Esophagus squamous epithelium (tissue), 5 donors: ENCODE data around the gene MAD1L1. TPM values are rescaled to one million over a fixed set of nuclear protein-coding genes. Genes with fewer than 3 reads are reported as not detected.

Source experiments
- DNase-seq: peaks from one replicate; lab custom pipeline; 2025; lab: John Stamatoyannopoulos, UW
- H3K27ac ChIP-seq, 4 donors: fragments of 200-600 bp; sonication (generic); one replicate each; pipeline ENCODE4 v1.5.1; 2016 to 2019; ENCODE audit warnings: mild to moderate bottlenecking in 1 of 4
- H3K27me3 ChIP-seq, 4 donors: fragments of 200-600 bp; sonication (generic); 1 replicate in 3 of 4; 2 replicates in 1 of 4; pipeline versions ENCODE4 v1.5.1 to v1.6.0; 2017 to 2021; ENCODE audit warnings: antibody characterized with exemption in 1 of 4
- H3K36me3 ChIP-seq, 3 donors: fragments of 200-600 bp; sonication (generic); one replicate each; pipeline ENCODE4 v1.5.1; 2016 to 2019
- H3K4me1 ChIP-seq, 3 donors: fragments of 200-600 bp; sonication (generic); one replicate each; pipeline ENCODE4 v1.5.1; 2017 to 2019
- H3K4me3 ChIP-seq, 4 donors: fragments of 200-600 bp; sonication (generic); 1 replicate in 3 of 4; 2 replicates in 1 of 4; pipeline ENCODE4 v1.5.1; 2016 to 2019; ENCODE audit warnings: mild to moderate bottlenecking in 2 of 4, moderate library complexity in 1 of 4
- H3K9me3 ChIP-seq, 3 donors: fragments of 200-600 bp; sonication (generic); one replicate each; pipeline ENCODE4 v1.5.1; 2016 to 2019
- CTCF ChIP-seq, 6 experiments: fragments of 450-650 bp in 4 of 6; fragments of 200-600 bp in 2 of 6; sonication (generic) in 2 of 6; IDR thresholded peaks; one replicate each; pipeline ENCODE4 v1.5.1; 2016 to 2019; ENCODE audit warnings: antibody characterized with exemption in 6 of 6, mild to moderate bottlenecking in 4 of 6, moderate library complexity in 4 of 6
- POLR2A ChIP-seq, 4 donors: fragments of 450-650 bp; IDR thresholded peaks; one replicate each; pipeline ENCODE4 v1.6.1; 2017; ENCODE audit warnings: antibody characterized with exemption in 4 of 4, mild to moderate bottlenecking in 4 of 4, moderate library complexity in 3 of 4
- WGBS, 2 donors: methylation state at CpG; one replicate each; pipeline ENCODE4 v1.1.5; 2018; 5-methylcytosine and 5-hydroxymethylcytosine counted together
- intact Hi-C: fragments of 100-400 bp; cut with DNase I; formaldehyde crosslinking; loops from one replicate; pipeline ENCODE4 v1.15.0; 2022
- total RNA-seq, 4 donors: library from RNA; depleted of rRNA; stranded (reverse); fragments of >200 nt; gene quantifications; one replicate each; pipeline ENCODE4 v1.1.0, GENCODE V29; 2016
- donor health status: DM: yes; HTN: yes; CAD: no.

Gene MAD1L1
- total RNA-seq, 4 donors from 2014 or later = 16.6 to 40.4 (median 30.2) TPM

DNA sequence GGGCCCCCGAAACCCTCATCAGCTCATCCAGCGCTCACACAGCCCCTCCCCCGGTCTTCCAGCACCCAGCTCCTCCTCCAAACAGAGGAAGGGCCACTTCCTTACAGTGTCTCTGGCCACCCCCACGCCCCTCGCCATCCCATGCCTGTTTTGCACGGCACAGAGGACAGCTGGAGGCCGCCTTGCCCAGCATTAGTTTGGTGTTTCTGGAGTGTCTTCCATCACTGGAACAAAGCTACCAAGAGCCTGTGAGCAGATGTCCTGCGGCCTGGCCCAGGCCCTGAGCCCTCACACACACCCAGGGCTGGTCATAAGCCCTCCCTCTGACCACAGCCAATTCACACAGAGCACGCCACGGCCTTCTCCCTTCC is 82.3 kb downstream of the MAD1L1 start:
- DNase-seq = no peak
- Histone ChIP-seq H3K36me3 (peaks cover under 1 to 42% (median 7%) of the 10 kb centered on the region in 3 donors), H3K27me3 (no peaks in the 10 kb centered on the region), H3K27ac (no peak overlapping the region), H3K4me3 (no peak overlapping the region), H3K9me3 (no peaks in the 10 kb centered on the region), H3K4me1 (no peaks in the 10 kb centered on the region)
- intact Hi-C loops = no loop called here
- TF ChIP-seq CTCF (IDR thresholded peaks at IDR 0.05) = no peak
- no peak for TF ChIP-seq POLR2A (IDR thresholded peaks at IDR 0.05)
- 62 to 97% methylated on average over 2 to 5 of the region's 10 CpGs for WGBS, 2 donors

DNA sequence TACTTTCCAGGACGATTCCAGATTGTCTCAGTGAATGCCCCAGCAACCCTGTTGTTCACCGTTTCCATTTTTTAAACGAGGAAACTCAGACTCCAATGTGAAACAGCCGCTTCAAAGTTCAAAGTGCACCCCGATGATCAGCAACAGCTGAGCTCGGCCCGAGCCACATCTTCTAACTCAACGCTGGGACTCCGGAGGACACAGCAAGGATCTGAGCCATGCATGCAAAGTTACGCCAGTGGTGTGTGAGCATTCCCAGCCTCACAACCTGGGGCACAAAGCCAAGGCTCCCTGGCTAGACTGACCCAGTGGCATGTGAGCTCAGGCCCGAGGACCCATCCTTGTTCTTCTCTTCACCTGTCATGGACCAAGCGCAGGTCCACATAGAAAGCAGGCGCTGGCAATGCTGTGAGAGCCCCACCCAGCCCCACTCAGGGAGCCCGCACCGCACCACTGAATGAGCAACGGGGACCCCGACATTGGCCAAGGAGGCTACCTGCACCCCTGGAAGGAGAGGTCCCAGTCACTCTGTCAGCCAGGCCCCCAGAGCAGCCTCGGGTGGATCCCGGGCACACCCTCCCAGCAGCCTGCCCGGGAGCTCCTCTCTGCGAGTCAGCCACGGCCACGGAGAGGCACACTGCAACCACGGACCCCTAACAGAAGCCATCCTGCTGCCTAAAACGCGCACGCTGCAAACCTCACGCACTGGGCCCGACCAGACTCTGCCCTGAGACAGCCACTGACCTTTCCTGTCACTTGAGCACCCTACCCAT is 82.9 kb downstream of the MAD1L1 start:
- intact Hi-C loops = no loop called here
- TF ChIP-seq CTCF (IDR thresholded peaks at IDR 0.05) = no peak
- Histone ChIP-seq H3K27ac (no peak overlapping the region), H3K27me3 (no peaks in the 10 kb centered on the region), H3K4me3 (no peak overlapping the region), H3K4me1 (no peaks in the 10 kb centered on the region), H3K36me3 (peaks cover 6 to 43% (median 12%) of the 10 kb centered on the region in 3 donors), H3K9me3 (no peaks in the 10 kb centered on the region)
- WGBS, 2 donors = 91 to 92% methylated on average over 9 to 26 of the region's 29 CpGs
- DNase-seq = no peak

GRCh38 chr7:2148814-2149213 is 83.9 kb downstream of the MAD1L1 start:
- no peak overlapping the region for H3K4me3 ChIP-seq
- H3K9me3 ChIP-seq = no peaks in the 10 kb centered on the region
- intact Hi-C loops = no loop called here
- DNase-seq = no peak
- 100% methylated on average over 1 of the region's 7 CpGs; no CpG with 5 or more reads in 1 of the 2 donors for WGBS, 2 donors
- H3K4me1 ChIP-seq = no peaks in the 10 kb centered on the region
- H3K36me3 ChIP-seq = peaks cover 11 to 51% (median 12%) of the 10 kb centered on the region in 3 donors
- TF ChIP-seq CTCF (IDR thresholded peaks at IDR 0.05) (no peak), POLR2A (IDR thresholded peaks at IDR 0.05) (no peak)
- H3K27ac ChIP-seq = no peak overlapping the region
- no peaks in the 10 kb centered on the region for H3K27me3 ChIP-seq

DNA sequence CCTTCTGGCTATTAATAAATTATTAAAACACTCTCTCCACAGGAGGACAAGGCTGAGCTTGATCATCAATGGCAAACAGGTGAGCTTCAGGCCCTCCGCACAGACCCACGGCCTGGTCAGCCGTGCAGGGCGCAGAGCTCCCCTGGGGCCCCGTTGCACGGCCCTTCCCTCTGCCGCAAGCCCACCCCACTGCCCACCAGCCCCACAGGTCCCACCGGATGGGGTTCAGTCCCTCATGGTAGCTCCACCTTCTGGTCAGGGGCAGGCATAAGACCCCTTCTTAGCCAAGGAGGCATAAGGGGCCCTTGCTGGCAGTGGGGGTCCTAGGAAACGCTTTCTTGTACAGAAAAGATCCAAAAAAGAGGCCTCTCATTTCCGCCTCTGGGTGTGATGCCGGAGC is 84.6 kb downstream of the MAD1L1 start:
- 96% methylated on average over 4 of the region's 11 CpGs; no CpG with 5 or more reads in 1 of the 2 donors for WGBS, 2 donors
- Histone ChIP-seq H3K4me1 (no peaks in the 10 kb centered on the region), H3K9me3 (no peaks in the 10 kb centered on the region), H3K27ac (no peak overlapping the region), H3K4me3 (no peak overlapping the region), H3K27me3 (no peaks in the 10 kb centered on the region), H3K36me3 (peaks cover 11 to 57% (median 12%) of the 10 kb centered on the region in 3 donors)
- DNase-seq = no peak
- no peak for TF ChIP-seq CTCF (IDR thresholded peaks at IDR 0.05)
- TF ChIP-seq POLR2A (IDR thresholded peaks at IDR 0.05) = no peak
- intact Hi-C loops = no loop called here

GRCh38 chr7:2146676-2147472 is 85.9 kb downstream of the MAD1L1 start:
- intact Hi-C loops = no loop called here
- no peak overlapping the region for H3K27ac ChIP-seq
- H3K27me3 ChIP-seq = no peaks in the 10 kb centered on the region
- WGBS, 2 donors = 91 to 96% methylated on average over 10 to 15 of the region's 35 CpGs
- peaks cover 11 to 66% (median 12%) of the 10 kb centered on the region in 3 donors for H3K36me3 ChIP-seq
- H3K4me1 ChIP-seq = no peaks in the 10 kb centered on the region
- H3K4me3 ChIP-seq = no peak overlapping the region
- H3K9me3 ChIP-seq = no peaks in the 10 kb centered on the region
- TF ChIP-seq CTCF (IDR thresholded peaks at IDR 0.05) (no peak), POLR2A (IDR thresholded peaks at IDR 0.05) (no peak)
- DNase-seq = no peak
